ENCODE data around the gene PAX1.

The PAX1 gene

GRCh38 chr20:21702016-21702415 is 3.4 kb upstream of the PAX1 start:
- no peaks in the 10 kb centered on the region for H3K27me3 ChIP-seq (ENCODE audit: control insufficient read depth, insufficient read depth, low read length)
- peaks cover 85% of the 10 kb centered on the region for H3K79me2 ChIP-seq
- peak overlapping the region; percentile 88 for H3K4me2 ChIP-seq (ENCODE audit: low read length)
- peaks cover 9% of the 10 kb centered on the region for H3K36me3 ChIP-seq (ENCODE audit: control insufficient read depth, insufficient read depth, low read length)
- peak overlapping the region; percentile 100 for H3K27ac ChIP-seq
- TF ChIP-seq CTCF (IDR thresholded peaks at IDR 0.05): no peak
- H3K4me1 ChIP-seq: peaks cover 25% of the 10 kb centered on the region
- H3K9me3 ChIP-seq (ENCODE audit: control insufficient read depth, low read length): no peaks in the 10 kb centered on the region
- H2AFZ ChIP-seq: no peak overlapping the region
- peak overlapping the region; percentile 97 for H3K4me3 ChIP-seq (ENCODE audit: low read depth, low read length)
- peak overlapping the region; percentile 99 for H3K9ac ChIP-seq

- H3K4me1 ChIP-seq: peaks cover 17% of the 10 kb centered on the region
- H3K27ac ChIP-seq: peak overlapping the region; percentile 100
- peak overlapping the region; percentile 97 for H3K4me3 ChIP-seq (ENCODE audit: low read depth, low read length)
- H3K4me2 ChIP-seq (ENCODE audit: low read length): peak overlapping the region; percentile 88
- H3K79me2 ChIP-seq: peaks cover 88% of the 10 kb centered on the region
- H3K9me3 ChIP-seq (ENCODE audit: control insufficient read depth, low read length): no peaks in the 10 kb centered on the region
- peak overlapping the region; percentile 99 for H3K9ac ChIP-seq
- no peaks in the 10 kb centered on the region for H3K27me3 ChIP-seq (ENCODE audit: control insufficient read depth, insufficient read depth, low read length)
- H3K36me3 ChIP-seq (ENCODE audit: control insufficient read depth, insufficient read depth, low read length): peaks cover 17% of the 10 kb centered on the region
- peak overlapping the region; percentile 51 for H2AFZ ChIP-seq
- peak; percentile 88 for TF ChIP-seq CTCF (IDR thresholded peaks at IDR 0.05)
These were observed 2.7 kb upstream of the PAX1 start for GRCh38 chr20:21702553-21703470.

GRCh38 chr20:21703717-21704407 is 1.6 kb upstream of the PAX1 start:
- peak overlapping the region; percentile 100 for H3K27ac ChIP-seq
- no peaks in the 10 kb centered on the region for H3K27me3 ChIP-seq (ENCODE audit: control insufficient read depth, insufficient read depth, low read length)
- H3K36me3 ChIP-seq (ENCODE audit: control insufficient read depth, insufficient read depth, low read length): peaks cover 27% of the 10 kb centered on the region
- H3K4me2 ChIP-seq (ENCODE audit: low read length): peak overlapping the region; percentile 88
- no peaks in the 10 kb centered on the region for H3K9me3 ChIP-seq (ENCODE audit: control insufficient read depth, low read length)
- no peak for TF ChIP-seq CTCF (IDR thresholded peaks at IDR 0.05)
- peak overlapping the region; percentile 99 for H3K9ac ChIP-seq
- peak overlapping the region; percentile 97 for H3K4me3 ChIP-seq (ENCODE audit: low read depth, low read length)
- H2AFZ ChIP-seq: no peak overlapping the region
- peaks cover 11% of the 10 kb centered on the region for H3K4me1 ChIP-seq
- peaks cover 91% of the 10 kb centered on the region for H3K79me2 ChIP-seq

GRCh38 chr20:21704408-21705385 is 767 bp upstream of the PAX1 start:
- H3K27ac ChIP-seq: peak overlapping the region; percentile 100
- H3K36me3 ChIP-seq (ENCODE audit: control insufficient read depth, insufficient read depth, low read length): peaks cover 27% of the 10 kb centered on the region
- peaks cover 92% of the 10 kb centered on the region for H3K79me2 ChIP-seq
- H3K4me3 ChIP-seq (ENCODE audit: low read depth, low read length): peak overlapping the region; percentile 97
- H3K9ac ChIP-seq: peak overlapping the region; percentile 99
- no peaks in the 10 kb centered on the region for H3K9me3 ChIP-seq (ENCODE audit: control insufficient read depth, low read length)
- peak; percentile 14 for TF ChIP-seq CTCF (IDR thresholded peaks at IDR 0.05)
- H3K4me2 ChIP-seq (ENCODE audit: low read length): peak overlapping the region; percentile 88
- H3K27me3 ChIP-seq (ENCODE audit: control insufficient read depth, insufficient read depth, low read length): no peaks in the 10 kb centered on the region
- no peak overlapping the region for H2AFZ ChIP-seq
- H3K4me1 ChIP-seq: peaks cover 11% of the 10 kb centered on the region
